ENCODE measurements around the gene ANKRD27. TPM values are rescaled to one million over a fixed set of nuclear protein-coding genes. Genes with fewer than 3 reads are reported as not detected.

Gene ANKRD27
- total RNA-seq, 1 experiment from 2014 or later = 48.1 TPM

DNA sequence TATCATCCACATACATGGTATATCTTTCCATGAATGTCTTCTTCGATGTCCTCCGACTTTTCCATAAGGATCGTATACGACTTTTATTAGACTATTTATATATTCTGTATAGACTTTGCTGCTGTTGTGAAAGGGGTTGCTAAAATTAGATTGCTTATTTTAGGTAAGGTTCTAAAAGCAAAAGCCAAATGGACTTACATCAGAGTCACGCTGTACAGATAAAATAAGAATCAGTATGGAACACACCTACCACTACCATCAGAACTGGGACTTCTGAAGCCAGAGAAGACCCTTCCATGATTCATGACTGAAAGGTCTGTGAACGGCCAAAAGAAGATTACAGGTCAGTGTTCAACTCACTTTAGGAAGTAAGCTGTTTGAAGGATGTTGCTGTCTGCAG lies 8.9 kb downstream of the ANKRD27 start:
- ChIA-PET POLR2A (no interaction called here), CTCF (no interaction called here), RAD21 (ENCODE audit: low non-redundant PET in 1 of 2, low total read pairs in 2 of 2, uncharacterized antibody in 2 of 2, unreplicated experiment in 2 of 2) (no interaction called here)
- H3K27me3 ChIP-seq (ENCODE audit: insufficient read depth, low read length) = no peaks in the 10 kb centered on the region
- H4K20me1 ChIP-seq (ENCODE audit: insufficient read depth) = no peaks in the 10 kb centered on the region
- peaks cover 88% of the 10 kb centered on the region for H3K79me2 ChIP-seq (ENCODE audit: insufficient read depth, low read length)
- DNase-seq (ENCODE audit: low read depth, low spot score) = no peak
- H2AFZ ChIP-seq (ENCODE audit: low read depth, low read length, poor library complexity, severe bottlenecking) = no peak overlapping the region
- intact Hi-C loops (cut with micrococcal nuclease) = no loop called here
- no peaks in the 10 kb centered on the region for H3K9me2 ChIP-seq (ENCODE audit: insufficient read depth)
- H3K9me3 ChIP-seq (ENCODE audit: control insufficient read depth in 1 of 2, insufficient read depth in 1 of 2, low read depth in 1 of 2, low read length in 2 of 2) = no peaks in the 10 kb centered on the region
- H3K4me3 ChIP-seq (replicated peaks in 1 of 2; ENCODE audit: low read depth in 1 of 2, low read length in 2 of 2) = no peak overlapping the region
- H3K36me3 ChIP-seq (ENCODE audit: control insufficient read depth in 1 of 2, insufficient read depth in 2 of 2, low read length in 2 of 2) = peaks cover 0 to 4% of the 10 kb centered on the region in 2 experiments; a peak in 1 of 4 replicates
- no TSS peak for BruUV-seq (replicated peaks)
- H3K4me2 ChIP-seq (ENCODE audit: low read length) = no peak overlapping the region
- no peak overlapping the region for H3K9ac ChIP-seq (ENCODE audit: low read length)
- H3K4me1 ChIP-seq (ENCODE audit: control insufficient read depth in 1 of 2, insufficient read depth in 2 of 2, low read length in 2 of 2) = peaks cover 4 to 8% of the 10 kb centered on the region in 2 experiments; a peak in 2 of 4 replicates
- TF ChIP-seq EGR1 (IDR thresholded peaks at IDR 0.05; ENCODE audit: low read depth) (no peak), ZNF274 (IDR thresholded peaks at IDR 0.05; ENCODE audit: low read depth, low read length) (no peak), ELF1 (IDR thresholded peaks at IDR 0.05; ENCODE audit: borderline replicate concordance, low read depth) (no peak), YY1 (IDR thresholded peaks at IDR 0.05; ENCODE audit: extremely low read depth, insufficient replicate concordance, low read depth, low read length) (no peak), SIN3A (IDR thresholded peaks at IDR 0.05; ENCODE audit: low read depth) (no peak), CBX3 (IDR thresholded peaks at IDR 0.05; ENCODE audit: low read depth) (no peak), POLR2AphosphoS5 (IDR thresholded peaks at IDR 0.05; ENCODE audit: low read depth, low read length) (no peak), FOSL1 (IDR thresholded peaks at IDR 0.05; ENCODE audit: low read depth) (no peak), ZFX (IDR thresholded peaks at IDR 0.05) (no peak), EZH2 (IDR thresholded peaks at IDR 0.05) (no peak), EZH2phosphoT487 (IDR thresholded peaks at IDR 0.05; ENCODE audit: borderline replicate concordance) (no peak), CEBPB (IDR thresholded peaks at IDR 0.05; ENCODE audit: low read depth) (no peak)
- TF ChIP-seq, protein P1, sequence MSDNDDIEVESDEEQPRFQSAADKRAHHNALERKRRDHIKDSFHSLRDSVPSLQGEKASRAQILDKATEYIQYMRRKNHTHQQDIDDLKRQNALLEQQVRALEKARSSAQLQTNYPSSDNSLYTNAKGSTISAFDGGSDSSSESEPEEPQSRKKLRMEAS (IDR thresholded peaks at IDR 0.05) = no peak
- TF ChIP-seq, protein P2, sequence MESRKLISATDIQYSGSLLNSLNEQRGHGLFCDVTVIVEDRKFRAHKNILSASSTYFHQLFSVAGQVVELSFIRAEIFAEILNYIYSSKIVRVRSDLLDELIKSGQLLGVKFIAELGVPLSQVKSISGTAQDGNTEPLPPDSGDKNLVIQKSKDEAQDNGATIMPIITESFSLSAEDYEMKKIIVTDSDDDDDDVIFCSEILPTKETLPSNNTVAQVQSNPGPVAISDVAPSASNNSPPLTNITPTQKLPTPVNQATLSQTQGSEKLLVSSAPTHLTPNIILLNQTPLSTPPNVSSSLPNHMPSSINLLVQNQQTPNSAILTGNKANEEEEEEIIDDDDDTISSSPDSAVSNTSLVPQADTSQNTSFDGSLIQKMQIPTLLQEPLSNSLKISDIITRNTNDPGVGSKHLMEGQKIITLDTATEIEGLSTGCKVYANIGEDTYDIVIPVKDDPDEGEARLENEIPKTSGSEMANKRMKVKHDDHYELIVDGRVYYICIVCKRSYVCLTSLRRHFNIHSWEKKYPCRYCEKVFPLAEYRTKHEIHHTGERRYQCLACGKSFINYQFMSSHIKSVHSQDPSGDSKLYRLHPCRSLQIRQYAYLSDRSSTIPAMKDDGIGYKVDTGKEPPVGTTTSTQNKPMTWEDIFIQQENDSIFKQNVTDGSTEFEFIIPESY (IDR thresholded peaks at IDR 0.05; ENCODE audit: extremely low read depth, insufficient replicate concordance, low read length) = no peak
- TF ChIP-seq, protein P3, sequence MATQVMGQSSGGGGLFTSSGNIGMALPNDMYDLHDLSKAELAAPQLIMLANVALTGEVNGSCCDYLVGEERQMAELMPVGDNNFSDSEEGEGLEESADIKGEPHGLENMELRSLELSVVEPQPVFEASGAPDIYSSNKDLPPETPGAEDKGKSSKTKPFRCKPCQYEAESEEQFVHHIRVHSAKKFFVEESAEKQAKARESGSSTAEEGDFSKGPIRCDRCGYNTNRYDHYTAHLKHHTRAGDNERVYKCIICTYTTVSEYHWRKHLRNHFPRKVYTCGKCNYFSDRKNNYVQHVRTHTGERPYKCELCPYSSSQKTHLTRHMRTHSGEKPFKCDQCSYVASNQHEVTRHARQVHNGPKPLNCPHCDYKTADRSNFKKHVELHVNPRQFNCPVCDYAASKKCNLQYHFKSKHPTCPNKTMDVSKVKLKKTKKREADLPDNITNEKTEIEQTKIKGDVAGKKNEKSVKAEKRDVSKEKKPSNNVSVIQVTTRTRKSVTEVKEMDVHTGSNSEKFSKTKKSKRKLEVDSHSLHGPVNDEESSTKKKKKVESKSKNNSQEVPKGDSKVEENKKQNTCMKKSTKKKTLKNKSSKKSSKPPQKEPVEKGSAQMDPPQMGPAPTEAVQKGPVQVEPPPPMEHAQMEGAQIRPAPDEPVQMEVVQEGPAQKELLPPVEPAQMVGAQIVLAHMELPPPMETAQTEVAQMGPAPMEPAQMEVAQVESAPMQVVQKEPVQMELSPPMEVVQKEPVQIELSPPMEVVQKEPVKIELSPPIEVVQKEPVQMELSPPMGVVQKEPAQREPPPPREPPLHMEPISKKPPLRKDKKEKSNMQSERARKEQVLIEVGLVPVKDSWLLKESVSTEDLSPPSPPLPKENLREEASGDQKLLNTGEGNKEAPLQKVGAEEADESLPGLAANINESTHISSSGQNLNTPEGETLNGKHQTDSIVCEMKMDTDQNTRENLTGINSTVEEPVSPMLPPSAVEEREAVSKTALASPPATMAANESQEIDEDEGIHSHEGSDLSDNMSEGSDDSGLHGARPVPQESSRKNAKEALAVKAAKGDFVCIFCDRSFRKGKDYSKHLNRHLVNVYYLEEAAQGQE (IDR thresholded peaks at IDR 0.05; ENCODE audit: low read depth) = no peak
- ATAC-seq = no peak
- no peak overlapping the region for H3K27ac ChIP-seq (ENCODE audit: low read depth, low read length)
